Chondrocyte (in vitro differentiated cells): ENCODE results near the gene KYNU. TPM values are rescaled to one million over a fixed set of nuclear protein-coding genes. Genes with fewer than 3 reads are reported as not detected.
"Not testable (repeated sequence)": the region's sequence is repeated elsewhere in the genome, so short reads cannot be mapped to it uniquely, and the experiment has no call there.

Experiments
- DNase-seq: peaks from one replicate; pipeline ENCODE4 v3.0.0; 2021; ENCODE audit warnings: mixed read lengths, low spot score
- H3K27ac Mint-ChIP-seq: one replicate; pipeline ENCODE4 v1.8.0; 2021; ENCODE audit warnings: mild to moderate bottlenecking, moderate library complexity, mixed read lengths; ENCODE audit not compliant: unreplicated experiment
- H3K27me3 Mint-ChIP-seq: 2 replicates; pipeline ENCODE4 v1.8.0; 2021; ENCODE audit warnings: low read depth, mixed read lengths
- H3K36me3 Mint-ChIP-seq: 2 replicates; pipeline ENCODE4 v1.8.0; 2021; ENCODE audit warnings: low read depth, mixed read lengths
- H3K4me1 Mint-ChIP-seq: 2 replicates; pipeline ENCODE4 v1.8.0; 2021; ENCODE audit warnings: low read depth, mild to moderate bottlenecking, mixed read lengths
- H3K4me3 Mint-ChIP-seq: one replicate; pipeline ENCODE4 v1.8.0; 2021; ENCODE audit warnings: mild to moderate bottlenecking, moderate library complexity, mixed read lengths; ENCODE audit not compliant: unreplicated experiment
- H3K9me3 Mint-ChIP-seq: 2 replicates; pipeline ENCODE4 v1.8.0; 2021; ENCODE audit warnings: low read depth, mixed read lengths
- CTCF ChIP-seq: fragments of 200-600 bp; sonication (generic); IDR thresholded peaks from 2 replicates; pipeline ENCODE4 v1.5.0; 2021; ENCODE audit warnings: antibody characterized with exemption, mild to moderate bottlenecking, moderate library complexity
- total RNA-seq: library from RNA; stranded (reverse); gene quantifications from 3 replicates; pipeline ENCODE4 v1.2.1, GENCODE V29; 2021

The KYNU gene
- total RNA-seq, 1 donor from 2014 or later = not detected

- no peak for DNase-seq
- H3K4me3 Mint-ChIP-seq = no peak overlapping the region
These were observed 152.7 kb downstream of the KYNU start for GRCh38 chr2:143030127-143030526.

GRCh38 chr2:143034292-143035074 is 157.0 kb downstream of the KYNU start:
- peak; percentile 100 for TF ChIP-seq CTCF
- peaks cover 4% of the 10 kb centered on the region for H3K27me3 Mint-ChIP-seq
- DNase-seq = no peak
- H3K27ac Mint-ChIP-seq = no peak overlapping the region
- H3K9me3 Mint-ChIP-seq = no peaks in the 10 kb centered on the region
- H3K4me1 Mint-ChIP-seq = peaks cover 3% of the 10 kb centered on the region
- H3K4me3 Mint-ChIP-seq = no peak overlapping the region
- H3K36me3 Mint-ChIP-seq = no peaks in the 10 kb centered on the region

More at GRCh38 chr2:143030127-143030526, 152.7 kb downstream of the KYNU start:
- no peaks in the 10 kb centered on the region for H3K36me3 Mint-ChIP-seq
- H3K9me3 Mint-ChIP-seq = no peaks in the 10 kb centered on the region
- H3K4me1 Mint-ChIP-seq = peaks cover 6% of the 10 kb centered on the region
- H3K27ac Mint-ChIP-seq = no peak overlapping the region
- no peak for TF ChIP-seq CTCF
- peaks cover 19% of the 10 kb centered on the region for H3K27me3 Mint-ChIP-seq

- no peak for DNase-seq
- Mint-ChIP-seq H3K27me3 (peaks cover 3% of the 10 kb centered on the region), H3K36me3 (peaks cover 2% of the 10 kb centered on the region), H3K4me3 (no peak overlapping the region), H3K4me1 (no peaks in the 10 kb centered on the region), H3K9me3 (peaks cover 3% of the 10 kb centered on the region), H3K27ac (no peak overlapping the region)
- no peak for TF ChIP-seq CTCF
These were observed 174.0 kb downstream of the KYNU start for GRCh38 chr2:143051465-143051864.

GRCh38 chr2:143053437-143053836 is 176.0 kb downstream of the KYNU start:
- not testable (repeated sequence) for H3K4me1 Mint-ChIP-seq, DNase-seq, H3K36me3 Mint-ChIP-seq, H3K27ac Mint-ChIP-seq, H3K9me3 Mint-ChIP-seq, H3K4me3 Mint-ChIP-seq, H3K27me3 Mint-ChIP-seq

- Mint-ChIP-seq H3K9me3 (peaks cover 3% of the 10 kb centered on the region), H3K4me1 (no peaks in the 10 kb centered on the region), H3K36me3 (no peaks in the 10 kb centered on the region), H3K27me3 (peaks cover 5% of the 10 kb centered on the region), H3K4me3 (no peak overlapping the region), H3K27ac (no peak overlapping the region)
- DNase-seq = no peak
- TF ChIP-seq CTCF = no peak
These were observed 179.1 kb downstream of the KYNU start for GRCh38 chr2:143056550-143056949.

GRCh38 chr2:143058851-143059250 is 181.4 kb downstream of the KYNU start:
- peaks cover 5% of the 10 kb centered on the region for H3K27me3 Mint-ChIP-seq
- peaks cover 3% of the 10 kb centered on the region for H3K9me3 Mint-ChIP-seq
- no peaks in the 10 kb centered on the region for H3K36me3 Mint-ChIP-seq
- no peak for TF ChIP-seq CTCF
- H3K4me3 Mint-ChIP-seq = no peak overlapping the region
- H3K4me1 Mint-ChIP-seq = no peaks in the 10 kb centered on the region
- H3K27ac Mint-ChIP-seq = no peak overlapping the region
- no peak for DNase-seq
